Vagina (tissue), 2 donors: ENCODE results near the gene USP16.

Source experiments
- POLR2A ChIP-seq, 2 donors: fragments of 450-650 bp; IDR thresholded peaks; one replicate each; pipeline ENCODE4 v1.6.1; 2017; ENCODE audit warnings: antibody characterized with exemption in 2 of 2, mild to moderate bottlenecking in 2 of 2, moderate library complexity in 2 of 2
- POLR2AphosphoS5 ChIP-seq, 2 donors: sonication (generic); formaldehyde crosslinking; IDR thresholded peaks; one replicate each; pipeline ENCODE4 v1.9.0; 2017; ENCODE audit warnings: antibody characterized with exemption in 2 of 2, mild to moderate bottlenecking in 2 of 2, low read depth in 1 of 2; ENCODE audit not compliant: insufficient read depth in 1 of 2
- TF ChIP-seq, protein P1 (sequence below), 3 experiments: fragments of 450-650 bp in 2 of 3; fragments of 200-600 bp in 1 of 3; sonication (generic) in 1 of 3; IDR thresholded peaks; one replicate each; pipeline ENCODE4 v1.5.1; 2017 to 2019; ENCODE audit warnings: antibody characterized with exemption in 3 of 3, mild to moderate bottlenecking in 2 of 3, moderate library complexity in 2 of 3

DNA sequence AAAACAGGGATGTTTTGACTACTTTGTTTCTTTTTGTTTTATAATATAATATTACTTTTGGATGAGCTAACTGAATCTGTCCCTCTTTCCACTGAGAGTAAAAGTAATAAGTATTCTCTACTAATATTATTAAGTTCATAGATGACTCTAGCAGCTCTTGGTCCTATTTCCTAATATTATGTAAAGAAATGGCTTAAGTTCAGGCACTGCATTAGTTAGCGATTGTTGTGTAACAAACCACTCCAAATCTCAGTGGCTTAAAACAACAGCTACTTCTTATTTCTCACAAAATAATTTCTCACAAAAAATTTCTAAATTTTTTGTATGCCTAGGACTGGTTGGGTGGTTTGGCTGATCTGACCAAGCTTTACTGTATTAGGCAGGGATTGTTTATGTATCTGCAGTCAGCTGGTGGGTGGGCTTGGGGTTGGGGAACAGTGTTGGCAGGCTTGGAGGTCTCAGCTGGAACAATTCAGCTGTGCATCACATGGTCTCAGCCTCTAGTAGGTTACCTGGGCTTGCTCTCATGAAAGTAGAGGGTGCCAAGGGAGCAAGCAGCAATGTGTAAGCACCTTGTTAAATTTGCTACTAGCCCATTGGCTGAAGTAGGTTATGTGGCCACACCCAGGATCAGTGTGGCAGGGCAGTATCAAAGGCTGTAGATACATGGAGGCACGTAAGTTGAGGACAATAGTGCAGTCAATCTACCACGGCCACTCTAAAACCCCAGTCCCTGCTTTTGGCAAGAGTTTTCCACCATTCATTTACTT, 57.8 kb downstream of the USP16 start:
- no peak for TF ChIP-seq POLR2A (IDR thresholded peaks at IDR 0.05)
- TF ChIP-seq, protein P1, sequence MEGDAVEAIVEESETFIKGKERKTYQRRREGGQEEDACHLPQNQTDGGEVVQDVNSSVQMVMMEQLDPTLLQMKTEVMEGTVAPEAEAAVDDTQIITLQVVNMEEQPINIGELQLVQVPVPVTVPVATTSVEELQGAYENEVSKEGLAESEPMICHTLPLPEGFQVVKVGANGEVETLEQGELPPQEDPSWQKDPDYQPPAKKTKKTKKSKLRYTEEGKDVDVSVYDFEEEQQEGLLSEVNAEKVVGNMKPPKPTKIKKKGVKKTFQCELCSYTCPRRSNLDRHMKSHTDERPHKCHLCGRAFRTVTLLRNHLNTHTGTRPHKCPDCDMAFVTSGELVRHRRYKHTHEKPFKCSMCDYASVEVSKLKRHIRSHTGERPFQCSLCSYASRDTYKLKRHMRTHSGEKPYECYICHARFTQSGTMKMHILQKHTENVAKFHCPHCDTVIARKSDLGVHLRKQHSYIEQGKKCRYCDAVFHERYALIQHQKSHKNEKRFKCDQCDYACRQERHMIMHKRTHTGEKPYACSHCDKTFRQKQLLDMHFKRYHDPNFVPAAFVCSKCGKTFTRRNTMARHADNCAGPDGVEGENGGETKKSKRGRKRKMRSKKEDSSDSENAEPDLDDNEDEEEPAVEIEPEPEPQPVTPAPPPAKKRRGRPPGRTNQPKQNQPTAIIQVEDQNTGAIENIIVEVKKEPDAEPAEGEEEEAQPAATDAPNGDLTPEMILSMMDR (IDR thresholded peaks at IDR 0.05) = no peak
- TF ChIP-seq POLR2AphosphoS5 (IDR thresholded peaks at IDR 0.05; ENCODE audit: insufficient read depth in 1 of 2, low read depth in 1 of 2) = no peak
